ENCODE measurements around the gene RALBP1.
A peak's percentile ranks its signal among the peaks of the same experiment; 100 is the strongest.
"Not testable (repeated sequence)": the region's sequence is repeated elsewhere in the genome, so short reads cannot be mapped to it uniquely, and the experiment has no call there.

RALBP1 gene

DNA sequence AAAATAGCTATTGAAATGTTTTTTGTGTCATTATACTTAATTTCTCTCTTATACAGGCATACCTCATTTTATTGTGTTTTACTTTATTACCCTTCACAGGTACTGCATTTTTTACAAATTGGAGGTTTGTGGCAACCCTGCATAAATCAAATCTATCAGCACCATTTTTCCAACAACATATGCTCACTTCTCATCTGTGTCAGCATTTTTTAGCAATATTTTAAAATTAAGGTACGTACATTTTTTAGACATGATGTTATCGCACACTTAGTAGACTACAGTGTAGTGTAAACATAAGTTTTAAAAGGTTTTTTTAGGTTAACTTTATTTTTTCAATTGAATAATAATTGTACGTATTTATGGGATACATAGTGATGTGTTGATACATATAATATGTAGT, 30.8 kb upstream of the RALBP1 start:
- no peak overlapping the region for H3K4me3 Mint-ChIP-seq
- no peaks in the 10 kb centered on the region for H3K4me1 Mint-ChIP-seq
- H3K9me3 Mint-ChIP-seq, result peaks cover 3% of the 10 kb centered on the region
- ATAC-seq (no peak), DNase-seq (ENCODE audit: low spot score in 2 of 2) (no peak)
- H3K36me3 Mint-ChIP-seq, result no peaks in the 10 kb centered on the region
- no peak overlapping the region for H3K27ac Mint-ChIP-seq

DNA sequence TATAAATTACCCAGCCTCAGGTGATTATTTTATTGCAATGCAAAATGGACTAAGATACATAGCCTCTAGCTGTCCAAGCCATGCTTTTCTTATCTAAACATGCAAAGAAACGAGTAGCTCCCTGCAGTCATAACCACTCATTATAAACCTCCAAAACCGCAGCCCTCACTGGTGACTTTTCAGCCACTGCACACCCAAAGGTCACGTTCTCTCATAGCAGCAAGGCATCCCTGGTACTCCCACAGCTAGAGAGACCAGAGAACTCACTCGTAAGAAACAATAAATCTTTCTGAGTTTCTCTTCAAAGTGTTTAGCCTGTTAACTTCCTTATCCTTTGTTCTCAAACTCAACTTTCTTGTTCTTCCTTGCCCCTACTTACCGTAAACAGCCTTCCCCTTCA, 28.5 kb upstream of the RALBP1 start:
- Mint-ChIP-seq H3K4me1 (no peaks in the 10 kb centered on the region), H3K4me3 (no peak overlapping the region), H3K9me3 (peaks cover 3% of the 10 kb centered on the region), H3K36me3 (no peaks in the 10 kb centered on the region), H3K27ac (no peak overlapping the region)
- DNase-seq (ENCODE audit: low spot score in 2 of 2) (no peak), ATAC-seq (no peak)

DNA sequence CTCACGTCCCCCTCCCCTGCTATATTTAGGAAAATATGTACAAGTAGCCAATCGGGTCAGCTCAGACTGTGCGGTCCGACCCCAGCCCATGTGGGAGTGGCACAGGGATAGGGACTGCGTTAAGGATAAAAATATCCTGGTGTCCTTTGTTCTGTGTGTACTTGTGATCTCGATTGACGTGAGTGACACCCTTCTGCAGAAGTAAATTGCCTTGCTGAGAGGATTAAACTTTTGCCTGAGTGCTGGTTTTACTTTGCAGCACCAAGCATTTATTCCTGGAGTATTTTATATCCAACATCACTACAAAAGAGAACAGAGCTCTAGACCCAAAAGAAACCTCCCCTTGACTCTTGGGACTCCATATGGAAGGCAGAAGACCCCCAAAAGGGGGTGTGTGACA, 28.0 kb upstream of the RALBP1 start:
- no peak for ATAC-seq
- H3K4me1 Mint-ChIP-seq, result no peaks in the 10 kb centered on the region
- no peaks in the 10 kb centered on the region for H3K36me3 Mint-ChIP-seq
- DNase-seq (ENCODE audit: low spot score in 2 of 2), result no peak
- H3K9me3 Mint-ChIP-seq, result peaks cover 3% of the 10 kb centered on the region
- no peak overlapping the region for H3K4me3 Mint-ChIP-seq
- no peak overlapping the region for H3K27ac Mint-ChIP-seq

DNA sequence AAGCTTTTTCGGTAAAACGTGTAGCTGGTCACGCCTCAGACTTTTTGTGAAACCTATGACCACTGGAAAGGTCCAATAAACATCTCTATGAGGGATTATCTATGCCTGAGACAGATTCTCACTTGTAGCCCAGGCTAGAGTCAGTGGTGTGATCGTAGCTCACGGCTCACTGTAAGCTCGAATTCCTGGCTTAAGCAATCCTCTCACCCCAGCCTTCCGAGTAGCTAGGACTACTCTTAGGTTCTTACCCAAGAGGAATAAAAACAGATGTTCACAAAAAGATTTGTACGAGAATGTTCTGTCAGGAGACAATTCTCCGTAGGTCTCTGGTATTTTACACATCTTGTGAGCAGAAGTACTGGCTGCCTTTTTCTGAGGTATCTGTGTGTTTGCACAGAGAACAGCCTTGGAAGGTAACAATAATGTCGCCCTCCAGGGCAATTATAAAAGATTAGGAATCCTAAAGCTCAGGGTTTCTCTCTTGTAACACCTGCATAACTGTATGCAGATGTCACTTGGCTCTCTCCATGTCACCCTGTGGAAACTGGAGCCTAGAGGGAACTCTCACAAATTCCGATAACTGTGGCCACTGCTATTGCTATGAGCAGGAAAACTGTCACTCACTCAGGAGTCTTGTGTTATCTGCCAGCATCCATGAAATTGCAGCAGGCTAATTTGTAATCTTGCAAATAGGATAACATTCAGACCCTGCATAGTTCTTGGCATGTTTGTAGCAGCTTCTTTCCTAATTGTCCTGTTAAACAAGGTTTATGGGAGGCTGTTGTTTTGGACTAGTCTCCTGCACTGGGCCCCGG, 25.5 kb upstream of the RALBP1 start:
- Mint-ChIP-seq H3K4me1 (no peaks in the 10 kb centered on the region), H3K4me3 (no peak overlapping the region), H3K9me3 (peaks cover 3% of the 10 kb centered on the region), H3K27ac (no peak overlapping the region), H3K36me3 (no peaks in the 10 kb centered on the region)
- no peak for DNase-seq (ENCODE audit: low spot score in 2 of 2)
- ATAC-seq, result no peak

DNA sequence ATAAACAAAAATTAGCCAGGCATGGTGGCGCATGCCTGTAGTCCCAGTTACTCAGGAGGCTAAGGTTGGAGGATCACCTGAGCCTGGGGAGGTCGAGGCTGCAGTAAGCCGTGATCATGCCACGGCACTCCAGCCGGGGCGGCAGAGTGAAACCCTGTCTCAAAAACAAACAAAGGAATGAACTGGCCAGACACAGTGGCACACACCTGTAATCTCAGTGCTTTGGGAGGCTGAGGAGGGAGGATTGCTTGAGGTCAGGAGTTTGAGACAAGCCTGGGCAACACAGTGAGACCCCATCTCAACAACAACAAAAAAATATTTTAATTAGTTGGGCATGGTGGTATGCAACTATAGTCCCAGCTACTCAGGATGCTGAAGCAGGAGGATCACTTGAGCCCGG, 24.4 kb upstream of the RALBP1 start:
- not testable (repeated sequence) for H3K27ac Mint-ChIP-seq

DNA sequence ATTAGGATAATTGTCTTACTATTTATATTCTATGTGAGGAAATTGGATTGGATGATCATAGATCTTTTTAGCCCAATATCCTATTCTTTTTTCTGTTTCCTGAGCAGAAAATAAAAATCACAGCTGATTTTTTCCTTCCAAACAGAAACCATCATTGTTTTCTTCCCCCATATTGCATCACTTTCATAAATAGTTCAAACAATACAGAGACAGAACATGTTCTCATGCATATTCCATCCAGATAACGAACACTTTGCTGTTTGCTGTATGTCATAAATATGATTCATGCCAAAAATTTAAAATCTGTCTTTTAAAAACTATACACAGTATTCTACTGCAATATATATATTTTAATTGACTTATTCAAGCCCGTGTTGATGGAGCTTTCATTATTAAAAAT, 22.0 kb upstream of the RALBP1 start:
- Mint-ChIP-seq H3K9me3 (peaks cover 12% of the 10 kb centered on the region), H3K27ac (no peak overlapping the region), H3K4me3 (no peak overlapping the region), H3K4me1 (no peaks in the 10 kb centered on the region), H3K36me3 (no peaks in the 10 kb centered on the region)
- DNase-seq (ENCODE audit: low spot score in 2 of 2) (no peak), ATAC-seq (no peak)

More for the DNA sequence above, 24.4 kb upstream of the RALBP1 start:
- not testable (repeated sequence) for H3K9me3 Mint-ChIP-seq; H3K4me1 Mint-ChIP-seq; DNase-seq (ENCODE audit: low spot score in 2 of 2); ATAC-seq; H3K4me3 Mint-ChIP-seq; H3K36me3 Mint-ChIP-seq

DNA sequence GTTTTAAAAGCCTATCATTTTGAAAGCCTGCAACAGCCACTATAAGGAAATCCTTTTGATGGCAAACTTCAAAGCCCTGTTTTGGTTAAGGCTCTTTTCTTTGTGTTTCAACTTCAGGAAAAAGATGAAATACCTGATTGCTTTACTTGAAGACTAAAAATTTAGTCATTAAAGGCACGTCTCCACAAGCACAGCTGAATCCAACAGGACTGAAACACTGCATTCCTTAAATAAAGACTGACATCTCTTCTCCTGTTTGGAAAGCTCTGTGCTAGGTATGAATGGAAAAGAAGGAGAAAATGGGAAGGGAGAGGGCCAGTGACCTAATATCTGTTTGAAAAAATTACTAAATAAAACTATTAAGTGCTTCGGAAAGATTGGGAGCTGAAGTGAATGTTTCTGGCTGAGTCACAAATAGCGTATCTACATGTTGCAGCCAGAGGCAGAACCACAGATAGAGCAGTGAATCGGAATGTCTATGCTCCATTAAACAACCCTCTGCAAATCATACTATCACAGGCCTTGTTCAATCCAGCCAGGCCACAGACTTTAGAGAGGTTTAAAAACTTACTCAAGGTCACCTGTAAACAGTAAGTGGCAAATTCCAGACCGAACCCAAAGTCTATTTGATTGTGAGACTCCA, 21.1 kb upstream of the RALBP1 start:
- Mint-ChIP-seq H3K9me3 (peaks cover 15% of the 10 kb centered on the region), H3K4me3 (no peak overlapping the region), H3K36me3 (no peaks in the 10 kb centered on the region), H3K4me1 (no peaks in the 10 kb centered on the region), H3K27ac (no peak overlapping the region)
- no peak for DNase-seq (ENCODE audit: low spot score in 2 of 2)
- no peak for ATAC-seq

DNA sequence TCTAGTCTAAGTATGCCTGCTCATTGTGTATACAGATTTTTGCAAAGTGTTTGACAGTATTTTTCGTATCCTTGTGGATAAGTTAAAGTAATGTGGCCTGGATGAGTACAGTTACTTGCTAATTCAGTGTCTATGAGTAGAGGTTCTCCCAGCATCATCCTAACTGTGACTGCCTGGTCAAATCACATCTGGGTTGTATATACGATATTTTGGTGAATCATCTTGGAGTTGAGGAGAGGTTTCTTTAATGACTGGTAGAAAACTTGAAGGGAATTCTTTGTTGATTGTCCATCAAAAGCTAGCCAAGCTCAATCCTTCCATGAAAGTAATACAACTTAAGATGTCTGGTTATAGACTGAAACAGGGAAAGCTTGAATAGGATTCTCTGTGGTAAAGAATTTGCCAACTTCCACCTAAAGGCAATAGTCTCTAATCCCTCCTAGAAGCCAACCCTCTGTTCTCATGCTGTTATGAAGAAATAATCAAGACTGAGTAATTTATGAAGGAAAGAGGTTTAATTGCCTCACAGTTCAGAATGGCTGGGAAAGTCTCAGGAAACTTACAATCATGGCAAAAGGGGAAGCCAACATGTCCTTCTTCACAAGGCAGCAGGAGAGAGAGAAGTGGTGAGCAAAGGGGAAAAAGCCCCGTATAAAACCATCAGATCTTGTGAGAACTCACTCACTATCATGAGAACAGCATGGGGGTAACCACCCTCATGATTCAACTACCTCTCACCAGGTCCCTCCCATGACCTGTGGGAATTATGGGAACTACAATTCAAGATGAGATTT, 19.4 kb upstream of the RALBP1 start:
- Mint-ChIP-seq H3K4me3 (no peak overlapping the region), H3K4me1 (no peaks in the 10 kb centered on the region), H3K9me3 (peaks cover 15% of the 10 kb centered on the region), H3K36me3 (no peaks in the 10 kb centered on the region), H3K27ac (no peak overlapping the region)
- ATAC-seq, result no peak
- no peak for DNase-seq (ENCODE audit: low spot score in 2 of 2)

DNA sequence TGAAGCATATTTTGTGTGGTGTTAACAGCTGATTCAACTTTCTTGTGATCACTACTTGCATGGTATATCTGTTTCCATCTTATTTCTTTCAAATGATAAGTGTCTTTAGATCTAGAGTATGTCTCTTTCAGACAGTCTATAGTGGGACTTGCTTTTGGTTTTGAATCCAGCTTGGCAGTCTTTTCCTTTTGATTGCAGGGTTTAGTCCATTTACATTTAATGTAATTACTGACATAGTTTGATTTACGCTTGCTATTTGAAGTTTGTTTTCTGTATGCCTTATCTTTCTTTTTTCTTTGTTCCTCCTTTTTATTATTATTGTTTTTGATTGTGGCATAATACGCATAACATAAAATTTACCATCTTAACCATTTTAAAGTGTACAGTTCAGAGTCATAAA, 9.2 kb upstream of the RALBP1 start:
- no peak overlapping the region for H3K4me3 Mint-ChIP-seq
- no peak overlapping the region for H3K27ac Mint-ChIP-seq
- no peak for ATAC-seq
- no peaks in the 10 kb centered on the region for H3K4me1 Mint-ChIP-seq
- H3K9me3 Mint-ChIP-seq, result peaks cover 11% of the 10 kb centered on the region
- H3K36me3 Mint-ChIP-seq, result no peaks in the 10 kb centered on the region
- no peak for DNase-seq (ENCODE audit: low spot score in 2 of 2)

DNA sequence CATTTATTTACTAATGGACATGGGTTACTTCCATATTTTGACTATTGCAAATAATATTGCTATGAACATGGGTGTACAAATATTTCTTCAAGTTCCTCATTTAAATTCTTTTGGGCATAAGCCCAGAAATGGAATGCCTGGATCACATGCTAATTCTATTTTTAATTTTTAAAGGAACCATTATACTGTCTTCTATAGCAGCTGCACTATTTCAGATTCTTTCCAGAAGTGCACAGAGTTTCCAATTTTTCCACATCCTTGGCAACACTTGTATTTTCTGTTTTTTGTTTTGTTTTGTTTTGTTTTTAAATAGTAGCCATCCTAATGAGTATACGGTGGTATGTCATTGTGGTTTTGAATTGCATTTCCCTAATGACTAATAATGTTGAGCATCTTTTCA, 8.5 kb upstream of the RALBP1 start:
- DNase-seq (ENCODE audit: low spot score in 2 of 2) (no peak), ATAC-seq (no peak)
- H3K4me1 Mint-ChIP-seq, result no peaks in the 10 kb centered on the region
- no peak overlapping the region for H3K27ac Mint-ChIP-seq
- no peaks in the 10 kb centered on the region for H3K36me3 Mint-ChIP-seq
- H3K4me3 Mint-ChIP-seq, result no peak overlapping the region
- peaks cover 11% of the 10 kb centered on the region for H3K9me3 Mint-ChIP-seq

DNA sequence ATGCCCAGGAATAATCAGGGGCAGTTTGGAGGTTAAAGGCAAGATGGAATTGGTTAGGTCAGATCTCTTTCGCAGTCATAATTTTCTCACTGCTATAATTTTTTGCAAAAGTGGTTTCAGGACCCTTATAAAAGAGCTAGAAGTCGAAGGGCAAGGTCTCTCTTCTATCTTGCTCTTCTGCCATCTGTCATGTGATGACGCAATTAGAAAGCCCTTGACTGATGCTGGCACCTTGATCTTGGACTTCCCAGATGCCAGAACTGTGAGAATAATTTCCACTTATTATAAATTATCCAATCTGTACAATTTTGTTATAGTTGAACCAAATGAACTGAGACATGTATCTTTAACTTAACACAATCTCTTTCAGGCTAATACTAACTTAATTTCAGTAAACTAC, 6.3 kb upstream of the RALBP1 start:
- no peak overlapping the region for H3K27ac Mint-ChIP-seq
- ATAC-seq (no peak), DNase-seq (ENCODE audit: low spot score in 2 of 2) (no peak)
- H3K4me1 Mint-ChIP-seq, result peaks cover 3% of the 10 kb centered on the region
- H3K4me3 Mint-ChIP-seq, result no peak overlapping the region
- H3K36me3 Mint-ChIP-seq, result no peaks in the 10 kb centered on the region
- peaks cover 11% of the 10 kb centered on the region for H3K9me3 Mint-ChIP-seq

DNA sequence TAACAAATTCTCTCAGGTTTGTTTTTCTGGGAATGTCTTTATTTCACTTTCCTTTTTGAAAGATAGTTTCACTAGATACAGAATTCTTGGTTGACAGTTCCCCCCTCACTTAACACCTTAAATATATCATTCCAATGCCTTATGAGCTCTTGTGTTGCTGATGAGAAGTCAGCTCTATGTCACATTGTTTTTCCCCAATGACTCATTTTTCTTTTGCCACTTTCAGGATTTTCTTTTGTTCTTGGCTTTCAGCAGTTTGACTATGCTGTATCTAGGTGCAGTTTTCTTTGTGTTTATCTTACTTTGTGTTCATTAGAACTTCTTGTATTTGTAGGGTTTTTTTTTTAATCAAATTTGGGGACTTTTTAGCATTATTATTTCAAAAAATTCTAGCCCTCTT, 5.6 kb upstream of the RALBP1 start:
- no peak overlapping the region for H3K27ac Mint-ChIP-seq
- ATAC-seq (no peak), DNase-seq (ENCODE audit: low spot score in 2 of 2) (no peak)
- peaks cover 6% of the 10 kb centered on the region for H3K4me1 Mint-ChIP-seq
- no peak overlapping the region for H3K4me3 Mint-ChIP-seq
- H3K9me3 Mint-ChIP-seq, result peaks cover 11% of the 10 kb centered on the region
- H3K36me3 Mint-ChIP-seq, result no peaks in the 10 kb centered on the region

DNA sequence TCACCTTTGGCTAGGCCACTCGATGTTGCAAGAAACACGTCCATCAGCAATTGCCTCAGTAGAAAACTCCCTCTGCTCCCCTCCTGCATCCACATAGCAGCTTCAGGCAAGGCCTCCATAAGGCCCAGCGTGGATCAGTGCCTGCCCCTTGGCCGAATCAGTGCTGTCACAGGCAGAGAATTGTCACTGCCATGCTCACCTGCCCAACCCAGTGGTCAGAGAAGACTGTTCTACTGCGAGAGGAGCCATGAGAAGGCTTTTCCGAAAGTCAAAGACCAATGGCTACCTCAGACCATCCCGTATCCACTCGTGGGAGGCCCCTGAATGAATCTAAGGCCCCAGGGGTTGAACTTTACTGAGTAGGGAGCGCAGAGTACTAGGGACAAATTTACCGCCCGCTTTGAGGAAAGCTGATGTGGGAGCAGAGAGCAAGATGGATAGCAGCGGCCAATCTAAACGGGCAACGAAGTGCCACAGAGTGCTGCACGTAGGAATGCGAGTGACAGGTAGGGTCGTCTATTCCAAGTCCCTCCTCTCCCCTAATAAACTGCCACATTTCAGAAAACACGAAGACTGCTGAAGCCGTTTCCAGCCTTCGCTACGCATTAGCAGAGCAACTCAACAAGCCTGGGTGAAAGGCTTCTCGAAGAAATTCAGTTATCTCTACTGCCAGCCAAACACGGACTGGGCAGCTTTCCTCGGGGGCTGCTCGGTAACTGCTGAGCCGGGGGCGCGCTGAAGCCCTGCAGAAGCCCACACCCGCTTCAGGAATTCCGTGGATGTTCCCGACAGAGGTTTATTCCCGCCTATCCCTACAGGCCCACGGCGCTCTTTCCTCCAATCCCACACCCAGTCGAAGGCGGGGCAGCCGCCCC, 968 bp upstream of the RALBP1 start:
- DNase-seq (ENCODE audit: low spot score in 2 of 2) (no peak), ATAC-seq (no peak)
- Mint-ChIP-seq H3K4me3 (peak overlapping the region; percentile 94), H3K36me3 (peaks cover 27% of the 10 kb centered on the region), H3K27ac (peak overlapping the region; percentile 94), H3K4me1 (peaks cover 32% of the 10 kb centered on the region), H3K9me3 (no peaks in the 10 kb centered on the region)

DNA sequence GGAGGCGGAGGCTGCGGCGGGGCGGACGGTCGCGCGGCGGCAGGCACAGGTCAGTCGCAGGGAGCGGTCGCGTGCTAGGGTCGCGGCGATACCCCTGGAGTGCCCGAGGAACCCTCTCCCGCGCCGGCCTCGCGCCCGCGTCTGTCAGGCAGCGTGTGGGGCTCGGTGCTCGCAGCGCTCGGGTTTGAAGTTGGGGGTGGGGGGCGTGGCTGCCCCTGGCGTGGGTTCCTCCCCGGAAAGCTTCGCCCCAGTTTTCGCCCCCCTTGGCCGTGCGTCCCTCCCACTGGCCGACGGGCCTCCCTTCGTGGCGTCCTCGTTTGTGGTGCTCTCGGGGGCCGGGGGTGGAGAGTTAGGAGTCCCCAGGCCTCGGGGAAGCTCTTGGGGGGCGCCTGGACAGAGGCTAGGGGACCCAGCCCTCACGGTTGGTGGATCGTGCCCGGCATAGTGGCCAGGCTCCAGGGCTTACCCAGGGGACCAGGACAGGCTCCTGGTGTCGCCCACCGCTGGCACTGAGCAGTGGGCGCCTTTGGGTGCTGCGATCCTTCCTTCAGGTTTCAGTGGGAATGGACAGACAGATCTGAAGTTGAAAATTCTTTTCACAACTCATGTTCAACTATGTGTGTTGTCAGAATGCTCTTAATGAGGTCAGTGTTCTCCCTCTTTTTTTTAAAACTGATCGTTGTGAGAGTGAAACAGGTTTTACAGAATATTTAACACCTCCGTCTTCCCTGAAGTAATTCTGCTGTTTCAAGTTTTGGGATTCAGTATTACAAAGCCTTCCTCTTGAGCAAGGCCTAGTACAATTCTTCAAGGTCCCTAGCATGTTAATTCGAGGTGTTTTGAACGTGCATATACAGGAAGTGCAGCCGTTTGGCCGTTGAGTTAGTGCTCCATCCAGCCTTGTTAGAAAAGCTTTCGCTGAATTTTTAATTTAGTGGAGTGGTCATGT, 604 bp downstream of the RALBP1 start:
- Mint-ChIP-seq H3K36me3 (peaks cover 42% of the 10 kb centered on the region), H3K4me3 (peak overlapping the region; percentile 94), H3K27ac (peak overlapping the region; percentile 94), H3K9me3 (no peaks in the 10 kb centered on the region), H3K4me1 (peaks cover 44% of the 10 kb centered on the region)
- peak in 1 of 2 donors; percentile 90 for DNase-seq (ENCODE audit: low spot score in 2 of 2)
- peak; percentile 56 for ATAC-seq
